Measurements from ENCODE around the gene RETREG2. TPM values are rescaled to one million over a fixed set of nuclear protein-coding genes. Genes with fewer than 3 reads are reported as not detected.

RETREG2 gene
- total RNA-seq, 1 experiment from 2014 or later = 46.7 TPM

- Histone ChIP-seq H2BK20ac (ENCODE audit: low read depth, low read length, poor library complexity, severe bottlenecking) (no peak overlapping the region), H3K4me1 (ENCODE audit: insufficient read depth, low read length) (no peaks in the 10 kb centered on the region), H4K8ac (replicated peaks; ENCODE audit: insufficient read length, low read depth, low read length) (no peak overlapping the region), H2BK120ac (ENCODE audit: low read depth, low read length, poor library complexity, severe bottlenecking) (no peak overlapping the region), H3K23me2 (ENCODE audit: insufficient read length, low read depth, low read length, poor library complexity, severe bottlenecking) (no peaks in the 10 kb centered on the region), H3K27ac (ENCODE audit: insufficient read length, low read depth, low read length) (no peak overlapping the region), H2AK5ac (ENCODE audit: insufficient read length, low read length) (no peak overlapping the region), H3K14ac (ENCODE audit: insufficient read depth, low read length) (no peak overlapping the region), H3K79me2 (ENCODE audit: insufficient read depth, low read length) (no peaks in the 10 kb centered on the region), H4K91ac (ENCODE audit: insufficient read length, low read depth, low read length) (no peak overlapping the region), H2BK12ac (ENCODE audit: insufficient read length, low read depth, low read length) (no peak overlapping the region), H3K4ac (ENCODE audit: low read depth, low read length) (no peak overlapping the region), H3K9me3 (ENCODE audit: control insufficient read depth, low read depth, low read length) (no peaks in the 10 kb centered on the region), H3K9ac (ENCODE audit: extremely low read depth, insufficient read length, low read length) (no peak overlapping the region), H3T11ph (ENCODE audit: low read length) (no peak overlapping the region), H2AFZ (ENCODE audit: low read length) (no peak overlapping the region), H3K27me3 (ENCODE audit: insufficient read depth, low read length) (no peaks in the 10 kb centered on the region), H4K5ac (ENCODE audit: insufficient read length, low read depth, low read length) (no peak overlapping the region), H2BK5ac (ENCODE audit: insufficient read length, low read length) (no peak overlapping the region), H3K23ac (ENCODE audit: insufficient read length, low read depth, low read length) (no peak overlapping the region), H3K79me1 (ENCODE audit: insufficient read depth, low read depth, low read length, poor library complexity, severe bottlenecking) (no peaks in the 10 kb centered on the region), H4K20me1 (ENCODE audit: control insufficient read depth, insufficient read depth, insufficient read length) (no peaks in the 10 kb centered on the region), H2BK15ac (ENCODE audit: low read depth, low read length) (no peak overlapping the region), H3K4me2 (ENCODE audit: insufficient read depth, insufficient read length, low read length) (no peak overlapping the region), H3K18ac (ENCODE audit: insufficient read length, low read depth, low read length) (no peak overlapping the region), H3K56ac (ENCODE audit: insufficient read length, low read depth, low read length) (no peak overlapping the region)
- WGBS (ENCODE audit: extremely low coverage, insufficient read length, low lambda C conversion rate) = no CpG with 5 or more reads among the region's 31 CpGs
- Mint-ChIP-seq H3K27ac (no peak overlapping the region; a peak in 1 of 7 replicates), H3K9me3 (no peaks in the 10 kb centered on the region), H3K4me3 (no peak overlapping the region), H3K27me3 (ENCODE audit: low read depth) (peaks cover 3% of the 10 kb centered on the region; the same call in 1 of the 2 replicates), H3K36me3 (ENCODE audit: insufficient read depth in 1 of 3, low read depth in 3 of 3) (peaks cover 31 to 68% (median 64%) of the 10 kb centered on the region in 3 experiments), H3K4me1 (peaks cover 14% of the 10 kb centered on the region in 2 experiments)
- TF ChIP-seq, protein P1, sequence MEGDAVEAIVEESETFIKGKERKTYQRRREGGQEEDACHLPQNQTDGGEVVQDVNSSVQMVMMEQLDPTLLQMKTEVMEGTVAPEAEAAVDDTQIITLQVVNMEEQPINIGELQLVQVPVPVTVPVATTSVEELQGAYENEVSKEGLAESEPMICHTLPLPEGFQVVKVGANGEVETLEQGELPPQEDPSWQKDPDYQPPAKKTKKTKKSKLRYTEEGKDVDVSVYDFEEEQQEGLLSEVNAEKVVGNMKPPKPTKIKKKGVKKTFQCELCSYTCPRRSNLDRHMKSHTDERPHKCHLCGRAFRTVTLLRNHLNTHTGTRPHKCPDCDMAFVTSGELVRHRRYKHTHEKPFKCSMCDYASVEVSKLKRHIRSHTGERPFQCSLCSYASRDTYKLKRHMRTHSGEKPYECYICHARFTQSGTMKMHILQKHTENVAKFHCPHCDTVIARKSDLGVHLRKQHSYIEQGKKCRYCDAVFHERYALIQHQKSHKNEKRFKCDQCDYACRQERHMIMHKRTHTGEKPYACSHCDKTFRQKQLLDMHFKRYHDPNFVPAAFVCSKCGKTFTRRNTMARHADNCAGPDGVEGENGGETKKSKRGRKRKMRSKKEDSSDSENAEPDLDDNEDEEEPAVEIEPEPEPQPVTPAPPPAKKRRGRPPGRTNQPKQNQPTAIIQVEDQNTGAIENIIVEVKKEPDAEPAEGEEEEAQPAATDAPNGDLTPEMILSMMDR (conservative IDR thresholded peaks at IDR 0.05) = no peak
- no peak for DNase-seq
Observed at GRCh38 chr2:219223831-219224610, 45.9 kb downstream of the RETREG2 start.
